Airway epithelial cell (primary cell): Measurements from ENCODE around the gene SLC38A1. TPM values are rescaled to one million over a fixed set of nuclear protein-coding genes. Genes with fewer than 3 reads are reported as not detected.

ENCODE experiments used
- total RNA-seq: library from RNA; depleted of rRNA; stranded (reverse); fragments of >200 nt; gene quantifications from 2 replicates; pipeline ENCODE4 v1.2.3, GENCODE V29; 2015

Gene SLC38A1
- total RNA-seq = 79.9 and 106 TPM in 2 replicates

DNA sequence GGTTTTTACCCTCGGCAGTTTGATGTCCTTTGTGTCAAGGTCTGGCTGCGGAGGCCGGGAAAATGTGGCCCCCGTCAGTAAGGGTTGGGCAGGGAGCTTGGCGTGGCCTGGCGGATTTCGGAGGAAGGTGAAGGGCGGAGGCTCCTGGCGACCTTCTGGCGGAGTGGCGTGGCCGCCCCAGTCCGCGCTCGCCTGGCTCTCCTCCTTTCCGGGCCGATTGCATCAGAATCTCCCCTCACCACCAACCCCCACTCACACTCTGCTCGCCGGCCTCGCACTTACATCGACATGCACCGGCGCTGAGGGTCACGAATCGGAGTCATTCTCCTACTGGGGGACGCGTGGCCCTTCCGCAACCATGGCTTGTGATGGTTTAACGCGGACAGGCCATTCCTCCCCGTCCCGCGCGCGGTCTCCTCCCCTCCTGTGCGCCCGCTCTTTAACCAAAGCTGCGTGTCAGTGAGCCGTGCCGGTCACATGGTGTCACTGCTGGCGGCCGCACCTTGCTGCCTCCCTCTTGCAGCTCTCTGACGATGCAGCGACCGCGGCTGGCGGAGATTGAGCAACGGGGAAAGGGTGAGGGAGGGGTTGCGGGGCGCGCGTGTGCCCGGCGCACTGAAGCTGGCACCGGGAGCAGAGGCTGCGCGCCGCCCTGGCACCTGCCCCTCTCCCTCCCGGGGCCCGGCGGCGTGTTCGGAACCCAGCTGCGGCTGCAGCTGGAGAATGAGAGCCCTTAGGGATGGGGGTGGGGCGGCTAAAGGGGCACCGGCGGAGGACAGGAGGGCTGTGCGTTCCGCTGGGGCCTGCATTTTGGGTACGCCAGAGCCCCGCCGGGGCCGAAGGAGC, at the start of gene SLC38A1:
TSS of gene SLC38A1 (minus strand) at position 461 of the 846 bp plus-strand sequence. CDS start 29,243 bp downstream, outside the sequence.

Other genes starting within 250 kb of the SLC38A1 start
- gene SLC38A2, start 103.7 kb upstream of the SLC38A1 start, total RNA-seq = 356 and 376 TPM in 2 replicates